ENCODE measurements around the gene DYSF.

DYSF gene

GRCh38 chr2:71682341-71682740, 229.0 kb downstream of the DYSF start:
- DNase-seq: peak; percentile 54

GRCh38 chr2:71683070-71683469, 229.7 kb downstream of the DYSF start:
- DNase-seq: peak; percentile 39

- DNase-seq: peak; percentile 28
These were observed 230.3 kb downstream of the DYSF start for GRCh38 chr2:71683666-71684065.

DNA sequence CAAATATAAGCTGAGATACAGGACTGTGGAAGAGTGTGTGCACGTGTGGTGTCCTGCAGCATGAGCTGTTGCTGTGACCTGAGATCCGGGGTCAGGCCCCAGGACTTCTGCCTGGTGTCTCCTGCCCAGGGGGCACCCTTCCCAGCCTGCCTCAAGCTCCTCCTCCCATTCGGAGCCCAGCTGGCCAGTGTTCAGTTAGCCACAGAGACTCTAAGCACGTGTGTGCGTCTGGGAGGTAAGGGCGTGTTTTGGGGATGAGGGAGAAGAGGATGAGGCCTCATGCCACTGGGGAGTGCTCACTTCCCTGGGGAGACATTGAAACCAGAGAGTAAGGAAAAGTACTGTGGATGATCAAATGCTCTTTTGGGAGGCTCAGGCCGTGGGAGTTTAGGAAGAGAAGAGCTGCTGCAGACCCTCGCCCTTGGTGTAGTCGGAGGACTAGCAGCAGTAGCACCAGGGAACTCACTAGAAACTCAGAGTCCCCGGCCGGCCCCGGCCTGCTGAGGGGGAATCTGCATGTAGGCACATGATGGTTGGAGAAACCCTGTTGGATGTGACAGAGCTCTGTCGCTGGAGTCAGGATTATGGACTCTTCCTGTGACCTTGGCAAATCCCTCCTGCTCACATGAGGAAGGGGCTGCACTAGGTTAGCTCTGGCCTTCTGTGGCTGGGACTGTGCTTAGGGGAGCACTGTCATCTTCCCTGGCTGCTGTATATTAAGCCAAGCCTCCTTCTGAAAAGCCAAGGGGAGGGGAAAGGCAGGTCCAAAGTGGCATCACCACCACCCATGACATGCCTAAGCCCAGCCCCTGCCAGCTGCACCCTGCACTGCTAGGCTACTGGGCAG, 231.1 kb downstream of the DYSF start:
- peak; percentile 56 for DNase-seq

DNA sequence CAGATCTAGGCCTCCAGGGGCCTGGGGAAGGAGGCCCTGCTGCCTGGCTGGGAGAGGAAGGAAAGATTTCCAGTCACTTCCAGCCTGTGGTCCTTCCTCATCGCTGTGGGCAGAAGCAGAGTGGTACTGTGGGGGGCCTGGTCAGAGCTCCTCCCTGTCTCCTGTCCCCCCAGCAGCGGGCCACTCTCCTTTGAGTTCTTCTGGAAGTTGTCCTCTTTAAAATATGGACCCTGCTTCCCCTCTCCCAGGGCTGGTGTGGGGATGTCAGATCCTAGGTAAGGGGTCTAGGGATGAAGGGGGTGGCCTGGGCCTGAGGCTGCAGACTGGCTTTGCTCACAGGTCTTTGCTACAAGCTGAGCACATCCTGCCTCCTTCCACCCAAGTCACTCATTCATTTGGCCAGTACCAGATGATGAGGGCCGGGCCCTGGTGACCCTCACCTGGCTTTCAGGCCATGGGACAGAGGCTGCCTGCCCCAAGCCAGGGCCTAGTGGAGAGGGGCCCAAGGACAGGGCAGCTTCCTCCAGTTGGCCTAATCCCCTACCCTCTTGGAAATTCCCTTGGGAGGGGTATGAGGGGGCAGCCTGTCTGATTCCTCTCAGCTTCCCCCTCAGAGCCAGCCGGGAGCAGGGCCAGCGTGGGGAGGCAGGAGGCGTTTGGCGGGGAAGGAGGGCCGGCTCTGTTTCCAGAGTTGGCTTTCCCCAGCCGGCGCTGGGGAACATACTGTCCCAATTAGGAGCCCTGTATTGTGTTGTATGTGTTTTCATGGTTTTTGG, 231.9 kb downstream of the DYSF start:
- DNase-seq: peak; percentile 54

- DNase-seq: peak; percentile 50
These were observed 232.7 kb downstream of the DYSF start for GRCh38 chr2:71685941-71686611.

DNA sequence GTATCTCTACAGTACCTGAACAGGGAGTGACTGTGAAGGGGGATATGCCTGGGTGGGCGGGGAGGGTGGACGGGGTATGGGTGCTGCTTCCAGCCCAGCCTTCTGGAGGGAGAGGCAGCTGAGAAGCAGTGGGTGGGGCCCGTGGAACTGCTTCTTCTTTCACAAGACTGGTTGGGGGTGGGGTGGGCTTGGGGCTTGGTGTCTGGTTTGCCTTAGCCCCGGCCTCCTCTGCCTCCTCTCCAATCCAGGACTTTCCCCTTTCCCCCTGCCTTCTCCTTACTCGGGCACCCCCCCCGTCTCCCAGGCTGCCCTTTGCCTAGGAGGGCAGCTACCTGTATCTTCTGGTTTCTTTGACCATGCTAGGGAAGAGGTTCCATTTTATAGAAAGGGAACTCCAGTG, 233.4 kb downstream of the DYSF start:
- DNase-seq: no peak

- peak; percentile 14 for DNase-seq
These were observed 234.1 kb downstream of the DYSF start for GRCh38 chr2:71687412-71687811.

- DNase-seq: peak; percentile 36
These were observed 235.2 kb downstream of the DYSF start for GRCh38 chr2:71688530-71688929.

GRCh38 chr2:71689393-71689792, 236.0 kb downstream of the DYSF start:
- DNase-seq: peak; percentile 17

- peak; percentile 42 for DNase-seq
These were observed 236.8 kb downstream of the DYSF start for GRCh38 chr2:71689968-71690834.

DNA sequence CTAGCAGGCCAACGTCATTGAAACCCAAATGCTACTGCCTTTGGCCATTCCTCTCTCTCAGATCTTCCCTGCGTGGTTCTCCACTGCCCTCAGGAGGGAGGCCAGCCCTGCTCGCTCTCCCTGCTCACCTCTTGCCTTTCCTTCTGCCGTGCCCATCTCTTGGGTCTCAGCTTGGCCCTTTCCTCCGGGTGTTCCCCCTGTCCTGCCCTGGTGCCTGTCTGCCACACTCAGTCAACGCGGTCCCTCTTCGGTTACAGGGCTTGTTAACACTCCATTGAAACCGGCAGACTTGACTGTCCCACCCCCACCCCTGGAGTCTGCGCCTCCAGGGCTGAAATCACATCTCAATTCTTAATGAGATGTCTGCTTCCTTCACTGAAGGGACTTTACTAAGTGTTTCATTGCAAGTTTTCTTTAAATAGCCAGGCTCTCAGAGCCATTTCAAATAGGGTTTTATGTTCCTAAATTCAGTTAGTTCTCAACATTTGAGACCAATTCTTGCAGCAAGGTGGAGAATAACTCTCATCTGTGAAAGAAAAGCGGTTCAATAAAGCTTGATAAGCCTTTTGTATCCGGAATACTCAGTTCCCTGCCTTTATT, 237.6 kb downstream of the DYSF start:
- DNase-seq: peak; percentile 39

DNA sequence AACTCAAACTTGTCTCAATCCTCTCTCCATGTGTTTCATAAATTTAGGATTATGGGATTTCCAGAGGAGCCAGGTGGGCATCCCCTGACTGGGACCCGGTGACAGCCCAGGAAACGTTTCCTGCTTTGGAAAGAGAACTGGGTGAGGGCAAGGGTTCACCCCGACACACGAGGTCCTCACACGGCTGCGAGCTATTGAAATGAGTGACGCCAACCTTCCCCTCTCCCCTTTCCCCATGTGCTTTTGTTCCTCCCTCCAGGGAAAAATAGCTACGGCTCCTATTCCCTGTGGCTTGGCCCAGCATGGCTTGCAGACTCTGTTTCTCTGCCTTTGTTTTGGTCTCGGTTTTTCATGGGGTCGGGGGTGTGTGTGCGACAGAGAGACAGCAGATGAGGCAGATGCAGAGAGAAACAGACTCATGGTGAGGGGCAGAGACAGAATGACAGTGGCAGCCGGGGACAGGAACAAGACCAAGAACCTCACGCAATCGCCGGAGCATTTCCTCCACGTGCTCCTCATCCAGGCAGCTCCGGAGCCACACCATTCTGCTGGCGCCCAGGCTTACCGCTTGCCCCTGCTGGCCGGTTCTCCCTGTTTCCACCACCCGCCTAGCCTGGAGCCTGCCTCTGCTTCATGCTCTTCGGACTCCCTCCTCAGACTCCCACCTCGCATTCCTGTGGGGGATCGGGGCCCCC, 238.5 kb downstream of the DYSF start:
- peak; percentile 57 for DNase-seq

GRCh38 chr2:71692621-71693277, 239.4 kb downstream of the DYSF start:
- peak; percentile 33 for DNase-seq

DNA sequence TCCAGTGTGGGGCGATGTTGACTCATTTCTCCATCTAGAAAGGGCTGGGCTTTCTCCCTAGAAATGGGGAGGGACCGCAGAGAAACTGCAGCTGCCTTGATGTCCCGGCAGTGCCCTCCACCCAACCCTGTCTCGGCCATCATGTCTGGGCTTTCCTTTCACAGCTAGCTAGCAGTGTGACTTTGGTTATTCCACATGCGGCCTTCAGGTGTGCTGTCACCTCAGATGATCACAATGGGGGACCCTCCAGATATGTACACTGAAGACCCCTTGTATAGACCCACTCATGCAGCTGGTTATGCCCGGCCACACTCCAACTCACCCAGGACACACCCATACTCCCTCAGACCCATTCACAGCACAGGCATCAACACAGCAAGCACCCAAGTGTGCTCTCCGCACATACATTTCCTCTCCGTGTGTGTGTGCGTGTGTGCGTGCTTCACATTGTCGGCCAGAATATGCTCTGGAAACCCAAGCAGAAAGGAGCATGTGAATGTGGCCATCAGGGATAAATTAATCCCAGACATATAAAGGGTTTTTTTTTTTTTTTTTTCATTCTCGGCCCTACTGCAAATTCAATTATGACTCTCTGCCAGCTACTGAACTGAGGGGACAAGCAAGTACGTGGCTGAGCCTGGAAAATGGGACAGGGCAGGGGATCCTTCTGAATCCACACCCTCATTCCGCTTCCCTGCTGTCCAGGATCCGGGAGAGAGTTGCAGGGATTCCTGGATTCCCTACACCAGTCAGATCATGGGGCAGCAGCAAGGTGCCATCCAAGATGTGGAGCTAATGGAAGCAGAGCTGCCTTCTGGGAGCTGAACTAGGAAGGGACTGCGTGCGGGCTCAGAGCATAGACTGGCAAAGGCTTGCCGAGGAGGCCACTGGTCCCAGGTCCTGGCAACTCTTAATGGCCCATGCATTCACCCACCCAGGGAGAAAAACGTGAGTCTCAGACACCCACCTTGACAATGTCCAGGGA, 240.2 kb downstream of the DYSF start:
- DNase-seq: peak; percentile 38

DNA sequence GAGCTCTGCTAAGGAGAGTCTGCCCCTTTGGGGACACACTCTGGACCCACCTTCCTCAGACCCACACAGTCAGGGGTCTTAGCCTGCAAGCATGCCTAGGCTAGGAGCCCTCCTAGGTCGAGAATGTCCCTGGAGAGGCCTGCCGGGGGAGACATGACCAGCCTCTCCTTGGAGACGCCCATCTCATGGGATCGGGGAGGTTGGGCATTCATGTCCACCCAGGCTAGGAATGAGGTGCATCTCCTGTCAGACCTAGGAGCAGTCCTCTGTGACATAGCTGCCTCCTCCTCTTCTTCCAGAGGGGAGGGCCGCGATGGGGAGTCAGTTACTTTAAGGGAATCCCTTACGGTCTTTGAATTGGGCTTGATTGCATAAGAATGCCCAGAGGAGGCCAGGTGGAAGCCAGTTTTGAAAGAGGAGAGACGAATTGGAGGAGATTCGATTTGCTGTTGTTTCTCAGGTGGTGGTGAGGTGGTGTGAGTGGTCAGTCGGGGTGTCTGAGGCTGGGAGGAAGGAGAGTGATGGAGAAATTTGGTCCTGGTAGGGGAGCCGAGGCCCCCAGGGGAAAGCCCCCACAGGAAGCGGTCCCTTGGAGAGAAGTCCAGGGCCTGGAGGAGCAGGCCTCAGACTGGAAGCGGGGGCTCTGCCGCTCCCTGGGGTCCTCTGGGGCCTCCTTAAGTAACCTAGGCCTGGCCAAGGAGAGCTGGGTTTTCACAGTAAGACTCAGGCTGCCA, 241.3 kb downstream of the DYSF start:
- peak; percentile 50 for DNase-seq

- DNase-seq: peak; percentile 46
These were observed 242.1 kb downstream of the DYSF start for GRCh38 chr2:71695235-71696120.

- peak; percentile 39 for DNase-seq
These were observed 243.0 kb downstream of the DYSF start for GRCh38 chr2:71696381-71696780.
